Posterior vena cava (tissue), 2 donors: Measurements from ENCODE around the gene OLIG1. TPM values are rescaled to one million over a fixed set of nuclear protein-coding genes. Genes with fewer than 3 reads are reported as not detected.

Experiments used
- DNase-seq: peaks from one replicate; pipeline ENCODE4 v3.0.0-alpha.2; 2020; ENCODE audit warnings: low spot score
- intact Hi-C, 2 donors: fragments of 100-400 bp; cut with DNase I; formaldehyde crosslinking; loops; one replicate each; pipeline versions ENCODE4 v1.14.1 to v1.14.2; 2022 to 2023
- long read RNA-seq, 2 donors: library from polyadenylated mRNA; unstranded; transcript quantifications; one replicate each; pipeline ENCODE4 v2.0.0, GENCODE V29; 2020 to 2021
- total RNA-seq, 2 donors: library from RNA; stranded (reverse); fragmentation: NEBNext Ultra II Directional; extraction: Animal tissue kit (Norgen Biotek cat#: 25700); gene quantifications; one replicate each; pipeline ENCODE4 v1.2.1, GENCODE V29; 2021
- donor health status: DM: yes; HTN: yes; CAD: no.
- donor health status: DM: yes; HTN: yes; CAD: no.

Gene OLIG1, protein sequence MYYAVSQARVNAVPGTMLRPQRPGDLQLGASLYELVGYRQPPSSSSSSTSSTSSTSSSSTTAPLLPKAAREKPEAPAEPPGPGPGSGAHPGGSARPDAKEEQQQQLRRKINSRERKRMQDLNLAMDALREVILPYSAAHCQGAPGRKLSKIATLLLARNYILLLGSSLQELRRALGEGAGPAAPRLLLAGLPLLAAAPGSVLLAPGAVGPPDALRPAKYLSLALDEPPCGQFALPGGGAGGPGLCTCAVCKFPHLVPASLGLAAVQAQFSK
- total RNA-seq = not detected
- long read RNA-seq, donor 1 = 0 reads
- long read RNA-seq, donor 2 = 0 reads

DNA sequence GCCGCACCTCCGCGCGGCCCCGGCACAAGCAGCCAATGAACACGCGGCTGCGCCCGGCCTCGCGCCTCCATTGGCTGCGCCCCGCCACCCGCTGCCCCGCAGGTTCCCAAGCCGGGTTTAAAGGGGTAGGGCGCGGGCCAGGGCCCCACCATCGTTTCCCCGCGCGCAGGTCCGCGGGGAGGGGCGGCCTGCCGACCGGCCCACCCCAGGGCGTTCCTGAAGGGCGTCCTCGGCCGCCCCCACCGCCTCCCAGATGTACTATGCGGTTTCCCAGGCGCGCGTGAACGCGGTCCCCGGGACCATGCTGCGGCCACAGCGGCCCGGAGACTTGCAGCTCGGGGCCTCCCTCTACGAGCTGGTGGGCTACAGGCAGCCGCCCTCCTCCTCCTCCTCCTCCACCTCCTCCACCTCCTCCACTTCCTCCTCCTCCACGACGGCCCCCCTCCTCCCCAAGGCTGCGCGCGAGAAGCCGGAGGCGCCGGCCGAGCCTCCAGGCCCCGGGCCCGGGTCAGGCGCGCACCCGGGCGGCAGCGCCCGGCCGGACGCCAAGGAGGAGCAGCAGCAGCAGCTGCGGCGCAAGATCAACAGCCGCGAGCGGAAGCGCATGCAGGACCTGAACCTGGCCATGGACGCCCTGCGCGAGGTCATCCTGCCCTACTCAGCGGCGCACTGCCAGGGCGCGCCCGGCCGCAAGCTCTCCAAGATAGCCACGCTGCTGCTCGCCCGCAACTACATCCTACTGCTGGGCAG is at the start of gene OLIG1:
Gene OLIG1, plus strand, starts transcription at position 148 of the 750 bp plus-strand sequence. Its CDS starts 106 bp downstream, at position 254.
- no peak for DNase-seq
- intact Hi-C loops = no loop called here

DNA sequence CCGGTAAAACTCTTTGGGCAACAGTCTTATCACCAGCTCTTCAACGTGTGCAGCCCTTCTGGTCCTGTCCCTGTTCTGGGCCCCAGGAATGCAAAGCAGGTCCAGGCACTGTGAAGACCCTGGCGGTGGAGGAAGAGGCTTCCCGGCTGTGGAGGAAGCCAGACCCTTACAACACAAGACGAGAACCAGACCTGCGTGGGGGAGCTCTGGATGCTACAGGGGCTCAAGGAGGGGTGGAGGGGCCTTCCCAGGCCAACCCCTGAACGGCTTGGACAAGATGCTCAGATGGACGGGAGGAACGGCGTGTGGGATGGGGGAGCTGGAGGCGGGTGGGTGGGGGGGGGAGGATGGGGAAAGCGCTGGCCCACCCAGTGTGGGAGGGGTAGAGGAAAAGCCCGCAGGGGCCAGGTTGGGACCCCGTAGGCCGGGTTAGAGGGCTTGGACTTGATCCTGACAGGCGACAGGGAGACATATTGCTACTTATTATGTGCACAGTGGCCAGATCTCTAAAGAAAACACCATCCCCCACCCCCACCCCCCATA is 49.3 kb upstream of the OLIG1 start:
- no peak for DNase-seq
- intact Hi-C loops = no loop called here

DNA sequence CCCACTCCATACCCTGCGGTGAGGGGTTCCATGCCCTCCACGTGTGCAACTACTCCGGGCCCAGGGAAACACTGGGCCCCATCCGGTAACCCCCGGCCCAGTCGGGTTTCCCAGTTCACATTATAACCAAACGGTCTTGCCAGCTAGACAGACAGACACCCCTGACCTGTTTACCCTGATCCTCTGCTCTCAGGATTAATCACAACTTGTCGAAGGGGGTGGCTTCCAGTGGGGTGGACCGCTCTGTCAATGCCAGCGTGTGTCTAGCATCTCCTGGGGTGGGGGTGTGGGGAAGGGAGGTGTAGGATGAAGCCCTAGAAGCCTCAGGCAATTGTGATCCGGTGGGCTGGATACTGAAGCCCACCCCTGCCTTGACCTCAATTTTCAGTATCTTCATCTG is 48.8 kb upstream of the OLIG1 start:
- no peak for DNase-seq
- intact Hi-C loops = no loop called here

DNA sequence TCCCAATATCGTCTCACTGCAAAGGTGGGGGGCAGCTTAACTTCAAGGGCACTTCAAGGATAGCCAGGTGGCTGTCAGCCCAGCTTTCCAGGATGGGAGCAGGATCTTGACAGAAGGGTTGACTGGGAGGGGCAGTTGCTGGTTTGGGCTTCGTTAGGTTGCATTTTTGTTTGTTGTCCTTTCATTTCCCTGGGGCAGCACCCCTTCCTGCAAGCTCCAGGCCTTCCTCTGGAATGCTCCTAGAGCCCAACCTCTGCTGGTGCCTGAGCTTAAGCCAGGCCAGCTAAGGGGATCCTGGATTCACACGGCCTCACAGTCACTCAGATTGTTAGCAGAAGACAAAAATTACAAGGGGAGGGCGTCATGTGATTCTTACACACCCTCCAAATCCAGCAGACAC is 48.3 kb upstream of the OLIG1 start:
- no peak for DNase-seq
- intact Hi-C loops = no loop called here

DNA sequence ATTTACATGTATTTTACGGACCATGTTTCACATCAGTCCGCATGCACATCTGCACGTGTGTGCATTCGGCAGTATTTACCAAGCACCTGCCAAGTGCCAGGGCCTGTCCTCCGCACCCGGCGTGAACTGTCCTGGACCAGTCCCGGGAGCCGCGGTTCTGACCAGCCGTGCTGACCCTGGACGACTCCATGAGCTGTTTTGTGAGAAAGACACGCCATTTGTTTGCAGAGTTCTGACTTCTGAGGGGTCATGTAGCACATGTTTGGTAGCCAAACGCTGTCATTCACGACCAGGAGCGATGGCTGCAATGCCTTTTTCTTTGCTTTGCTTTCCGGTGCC is 47.5 kb upstream of the OLIG1 start:
- DNase-seq = no peak
- intact Hi-C loops = no loop called here

DNA sequence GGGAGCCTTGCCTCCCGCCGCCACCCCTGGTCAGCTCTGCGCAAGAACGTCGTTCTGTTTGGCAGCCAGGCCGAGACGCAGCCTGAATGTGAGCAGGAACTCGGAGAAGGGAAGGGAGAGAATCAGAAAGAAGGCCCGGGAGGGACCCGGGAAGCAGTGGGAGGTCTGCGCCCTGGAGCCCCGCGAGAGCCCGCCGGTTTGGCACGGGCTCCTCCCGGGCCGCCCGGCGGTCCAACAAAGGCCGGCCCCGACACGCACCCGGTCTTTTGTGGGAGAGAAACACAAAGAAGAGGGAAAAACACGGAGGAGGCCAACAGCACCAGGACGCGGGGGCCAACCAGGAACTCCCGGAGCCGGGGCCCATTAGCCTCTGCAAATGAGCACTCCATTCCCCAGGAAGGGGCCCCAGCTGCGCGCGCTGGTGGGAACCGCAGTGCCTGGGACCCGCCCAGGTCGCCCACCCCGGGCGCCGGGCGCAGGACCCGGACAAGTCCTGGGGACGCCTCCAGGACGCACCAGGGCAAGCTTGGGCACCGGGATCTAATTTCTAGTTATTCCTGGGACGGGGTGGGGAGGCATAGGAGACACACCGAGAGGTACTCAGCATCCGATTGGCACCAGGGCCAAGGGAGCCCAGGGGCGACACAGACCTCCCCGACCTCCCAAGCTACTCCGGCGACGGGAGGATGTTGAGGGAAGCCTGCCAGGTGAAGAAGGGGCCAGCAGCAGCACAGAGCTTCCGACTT is 46.9 kb upstream of the OLIG1 start:
- DNase-seq = no peak
- intact Hi-C loops = no loop called here

DNA sequence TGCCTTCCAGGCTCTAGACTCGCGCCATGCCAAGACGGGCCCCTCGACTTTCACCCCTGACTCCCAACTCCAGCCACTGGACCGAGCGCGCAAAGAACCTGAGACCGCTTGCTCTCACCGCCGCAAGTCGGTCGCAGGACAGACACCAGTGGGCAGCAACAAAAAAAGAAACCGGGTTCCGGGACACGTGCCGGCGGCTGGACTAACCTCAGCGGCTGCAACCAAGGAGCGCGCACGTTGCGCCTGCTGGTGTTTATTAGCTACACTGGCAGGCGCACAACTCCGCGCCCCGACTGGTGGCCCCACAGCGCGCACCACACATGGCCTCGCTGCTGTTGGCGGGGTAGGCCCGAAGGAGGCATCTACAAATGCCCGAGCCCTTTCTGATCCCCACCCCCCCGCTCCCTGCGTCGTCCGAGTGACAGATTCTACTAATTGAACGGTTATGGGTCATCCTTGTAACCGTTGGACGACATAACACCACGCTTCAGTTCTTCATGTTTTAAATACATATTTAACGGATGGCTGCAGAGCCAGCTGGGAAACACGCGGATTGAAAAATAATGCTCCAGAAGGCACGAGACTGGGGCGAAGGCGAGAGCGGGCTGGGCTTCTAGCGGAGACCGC is 46.3 kb upstream of the OLIG1 start:
- intact Hi-C loops = no loop called here
- DNase-seq = no peak

DNA sequence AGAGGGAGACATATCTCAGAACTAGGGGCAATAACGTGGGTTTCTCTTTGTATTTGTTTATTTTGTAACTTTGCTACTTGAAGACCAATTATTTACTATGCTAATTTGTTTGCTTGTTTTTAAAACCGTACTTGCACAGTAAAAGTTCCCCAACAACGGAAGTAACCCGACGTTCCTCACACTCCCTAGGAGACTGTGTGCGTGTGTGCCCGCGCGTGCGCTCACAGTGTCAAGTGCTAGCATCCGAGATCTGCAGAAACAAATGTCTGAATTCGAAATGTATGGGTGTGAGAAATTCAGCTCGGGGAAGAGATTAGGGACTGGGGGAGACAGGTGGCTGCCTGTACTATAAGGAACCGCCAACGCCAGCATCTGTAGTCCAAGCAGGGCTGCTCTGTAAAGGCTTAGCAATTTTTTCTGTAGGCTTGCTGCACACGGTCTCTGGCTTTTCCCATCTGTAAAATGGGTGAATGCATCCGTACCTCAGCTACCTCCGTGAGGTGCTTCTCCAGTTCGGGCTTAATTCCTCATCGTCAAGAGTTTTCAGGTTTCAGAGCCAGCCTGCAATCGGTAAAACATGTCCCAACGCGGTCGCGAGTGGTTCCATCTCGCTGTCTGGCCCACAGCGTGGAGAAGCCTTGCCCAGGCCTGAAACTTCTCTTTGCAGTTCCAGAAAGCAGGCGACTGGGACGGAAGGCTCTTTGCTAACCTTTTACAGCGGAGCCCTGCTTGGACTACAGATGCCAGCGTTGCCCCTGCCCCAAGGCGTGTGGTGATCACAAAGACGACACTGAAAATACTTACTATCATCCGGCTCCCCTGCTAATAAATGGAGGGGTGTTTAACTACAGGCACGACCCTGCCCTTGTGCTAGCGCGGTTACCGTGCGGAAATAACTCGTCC is 45.5 kb upstream of the OLIG1 start:
- intact Hi-C loops = no loop called here
- no peak for DNase-seq

DNA sequence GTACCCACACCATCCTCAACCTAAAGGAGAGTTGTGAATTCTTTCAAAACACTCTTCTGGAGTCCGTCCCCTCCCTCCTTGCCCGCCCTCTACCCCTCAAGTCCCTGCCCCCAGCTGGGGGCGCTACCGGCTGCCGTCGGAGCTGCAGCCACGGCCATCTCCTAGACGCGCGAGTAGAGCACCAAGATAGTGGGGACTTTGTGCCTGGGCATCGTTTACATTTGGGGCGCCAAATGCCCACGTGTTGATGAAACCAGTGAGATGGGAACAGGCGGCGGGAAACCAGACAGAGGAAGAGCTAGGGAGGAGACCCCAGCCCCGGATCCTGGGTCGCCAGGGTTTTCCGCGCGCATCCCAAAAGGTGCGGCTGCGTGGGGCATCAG is 44.8 kb upstream of the OLIG1 start:
- intact Hi-C loops = no loop called here
- DNase-seq = no peak

DNA sequence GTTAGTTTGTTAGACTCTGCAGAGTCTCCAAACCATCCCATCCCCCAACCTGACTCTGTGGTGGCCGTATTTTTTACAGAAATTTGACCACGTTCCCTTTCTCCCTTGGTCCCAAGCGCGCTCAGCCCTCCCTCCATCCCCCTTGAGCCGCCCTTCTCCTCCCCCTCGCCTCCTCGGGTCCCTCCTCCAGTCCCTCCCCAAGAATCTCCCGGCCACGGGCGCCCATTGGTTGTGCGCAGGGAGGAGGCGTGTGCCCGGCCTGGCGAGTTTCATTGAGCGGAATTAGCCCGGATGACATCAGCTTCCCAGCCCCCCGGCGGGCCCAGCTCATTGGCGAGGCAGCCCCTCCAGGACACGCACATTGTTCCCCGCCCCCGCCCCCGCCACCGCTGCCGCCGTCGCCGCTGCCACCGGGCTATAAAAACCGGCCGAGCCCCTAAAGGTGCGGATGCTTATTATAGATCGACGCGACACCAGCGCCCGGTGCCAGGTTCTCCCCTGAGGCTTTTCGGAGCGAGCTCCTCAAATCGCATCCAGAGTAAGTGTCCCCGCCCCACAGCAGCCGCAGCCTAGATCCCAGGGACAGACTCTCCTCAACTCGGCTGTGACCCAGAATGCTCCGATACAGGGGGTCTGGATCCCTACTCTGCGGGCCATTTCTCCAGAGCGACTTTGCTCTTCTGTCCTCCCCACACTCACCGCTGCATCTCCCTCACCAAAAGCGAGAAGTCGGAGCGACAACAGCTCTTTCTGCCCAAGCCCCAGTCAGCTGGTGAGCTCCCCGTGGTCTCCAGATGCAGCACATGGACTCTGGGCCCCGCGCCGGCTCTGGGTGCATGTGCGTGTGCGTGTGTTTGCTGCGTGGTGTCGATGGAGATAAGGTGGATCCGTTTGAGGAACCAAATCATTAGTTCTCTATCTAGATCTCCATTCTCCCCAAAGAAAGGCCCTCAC is 44.2 kb upstream of the OLIG1 start, which contains the start of gene OLIG2:
Gene OLIG2, plus strand, starts transcription at position 447 of the 954 bp plus-strand sequence. CDS start 928 bp downstream, outside the sequence.
- intact Hi-C loops = no loop called here
- no peak for DNase-seq

DNA sequence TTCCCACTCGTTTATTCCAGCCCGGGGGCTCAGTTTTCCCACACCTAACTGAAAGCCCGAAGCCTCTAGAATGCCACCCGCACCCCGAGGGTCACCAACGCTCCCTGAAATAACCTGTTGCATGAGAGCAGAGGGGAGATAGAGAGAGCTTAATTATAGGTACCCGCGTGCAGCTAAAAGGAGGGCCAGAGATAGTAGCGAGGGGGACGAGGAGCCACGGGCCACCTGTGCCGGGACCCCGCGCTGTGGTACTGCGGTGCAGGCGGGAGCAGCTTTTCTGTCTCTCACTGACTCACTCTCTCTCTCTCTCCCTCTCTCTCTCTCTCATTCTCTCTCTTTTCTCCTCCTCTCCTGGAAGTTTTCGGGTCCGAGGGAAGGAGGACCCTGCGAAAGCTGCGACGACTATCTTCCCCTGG is 43.5 kb upstream of the OLIG1 start:
- no peak for DNase-seq
- intact Hi-C loops = no loop called here

DNA sequence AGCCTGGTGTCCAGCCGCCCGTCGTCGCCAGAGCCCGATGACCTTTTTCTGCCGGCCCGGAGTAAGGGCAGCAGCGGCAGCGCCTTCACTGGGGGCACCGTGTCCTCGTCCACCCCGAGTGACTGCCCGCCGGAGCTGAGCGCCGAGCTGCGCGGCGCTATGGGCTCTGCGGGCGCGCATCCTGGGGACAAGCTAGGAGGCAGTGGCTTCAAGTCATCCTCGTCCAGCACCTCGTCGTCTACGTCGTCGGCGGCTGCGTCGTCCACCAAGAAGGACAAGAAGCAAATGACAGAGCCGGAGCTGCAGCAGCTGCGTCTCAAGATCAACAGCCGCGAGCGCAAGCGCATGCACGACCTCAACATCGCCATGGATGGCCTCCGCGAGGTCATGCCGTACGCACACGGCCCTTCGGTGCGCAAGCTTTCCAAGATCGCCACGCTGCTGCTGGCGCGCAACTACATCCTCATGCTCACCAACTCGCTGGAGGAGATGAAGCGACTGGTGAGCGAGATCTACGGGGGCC is 43.0 kb upstream of the OLIG1 start:
- intact Hi-C loops = no loop called here
- peak; percentile 79 for DNase-seq

DNA sequence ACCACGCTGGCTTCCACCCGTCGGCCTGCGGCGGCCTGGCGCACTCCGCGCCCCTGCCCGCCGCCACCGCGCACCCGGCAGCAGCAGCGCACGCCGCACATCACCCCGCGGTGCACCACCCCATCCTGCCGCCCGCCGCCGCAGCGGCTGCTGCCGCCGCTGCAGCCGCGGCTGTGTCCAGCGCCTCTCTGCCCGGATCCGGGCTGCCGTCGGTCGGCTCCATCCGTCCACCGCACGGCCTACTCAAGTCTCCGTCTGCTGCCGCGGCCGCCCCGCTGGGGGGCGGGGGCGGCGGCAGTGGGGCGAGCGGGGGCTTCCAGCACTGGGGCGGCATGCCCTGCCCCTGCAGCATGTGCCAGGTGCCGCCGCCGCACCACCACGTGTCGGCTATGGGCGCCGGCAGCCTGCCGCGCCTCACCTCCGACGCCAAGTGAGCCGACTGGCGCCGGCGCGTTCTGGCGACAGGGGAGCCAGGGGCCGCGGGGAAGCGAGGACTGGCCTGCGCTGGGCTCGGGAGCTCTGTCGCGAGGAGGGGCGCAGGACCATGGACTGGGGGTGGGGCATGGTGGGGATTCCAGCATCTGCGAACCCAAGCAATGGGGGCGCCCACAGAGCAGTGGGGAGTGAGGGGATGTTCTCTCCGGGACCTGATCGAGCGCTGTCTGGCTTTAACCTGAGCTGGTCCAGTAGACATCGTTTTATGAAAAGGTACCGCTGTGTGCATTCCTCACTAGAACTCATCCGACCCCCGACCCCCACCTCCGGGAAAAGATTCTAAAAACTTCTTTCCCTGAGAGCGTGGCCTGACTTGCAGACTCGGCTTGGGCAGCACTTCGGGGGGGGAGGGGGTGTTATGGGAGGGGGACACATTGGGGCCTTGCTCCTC is 42.3 kb upstream of the OLIG1 start:
- intact Hi-C loops = no loop called here
- DNase-seq = peak; percentile 44

DNA sequence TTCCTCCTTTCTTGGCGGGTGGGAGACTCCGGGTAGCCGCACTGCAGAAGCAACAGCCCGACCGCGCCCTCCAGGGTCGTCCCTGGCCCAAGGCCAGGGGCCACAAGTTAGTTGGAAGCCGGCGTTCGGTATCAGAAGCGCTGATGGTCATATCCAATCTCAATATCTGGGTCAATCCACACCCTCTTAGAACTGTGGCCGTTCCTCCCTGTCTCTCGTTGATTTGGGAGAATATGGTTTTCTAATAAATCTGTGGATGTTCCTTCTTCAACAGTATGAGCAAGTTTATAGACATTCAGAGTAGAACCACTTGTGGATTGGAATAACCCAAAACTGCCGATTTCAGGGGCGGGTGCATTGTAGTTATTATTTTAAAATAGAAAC is 41.7 kb upstream of the OLIG1 start:
- intact Hi-C loops = no loop called here
- no peak for DNase-seq

DNA sequence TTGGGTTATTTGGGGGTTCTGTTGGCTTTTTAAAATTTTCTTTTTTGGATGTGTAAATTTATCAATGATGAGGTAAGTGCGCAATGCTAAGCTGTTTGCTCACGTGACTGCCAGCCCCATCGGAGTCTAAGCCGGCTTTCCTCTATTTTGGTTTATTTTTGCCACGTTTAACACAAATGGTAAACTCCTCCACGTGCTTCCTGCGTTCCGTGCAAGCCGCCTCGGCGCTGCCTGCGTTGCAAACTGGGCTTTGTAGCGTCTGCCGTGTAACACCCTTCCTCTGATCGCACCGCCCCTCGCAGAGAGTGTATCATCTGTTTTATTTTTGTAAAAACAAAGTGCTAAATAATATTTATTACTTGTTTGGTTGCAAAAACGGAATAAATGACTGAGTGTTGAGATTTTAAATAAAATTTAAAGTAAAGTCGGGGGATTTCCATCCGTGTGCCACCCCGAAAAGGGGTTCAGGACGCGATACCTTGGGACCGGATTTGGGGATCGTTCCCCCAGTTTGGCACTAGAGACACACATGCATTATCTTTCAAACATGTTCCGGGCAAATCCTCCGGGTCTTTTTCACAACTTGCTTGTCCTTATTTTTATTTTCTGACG is 41.1 kb upstream of the OLIG1 start:
- DNase-seq = peak; percentile 76
- intact Hi-C loops = no loop called here

DNA sequence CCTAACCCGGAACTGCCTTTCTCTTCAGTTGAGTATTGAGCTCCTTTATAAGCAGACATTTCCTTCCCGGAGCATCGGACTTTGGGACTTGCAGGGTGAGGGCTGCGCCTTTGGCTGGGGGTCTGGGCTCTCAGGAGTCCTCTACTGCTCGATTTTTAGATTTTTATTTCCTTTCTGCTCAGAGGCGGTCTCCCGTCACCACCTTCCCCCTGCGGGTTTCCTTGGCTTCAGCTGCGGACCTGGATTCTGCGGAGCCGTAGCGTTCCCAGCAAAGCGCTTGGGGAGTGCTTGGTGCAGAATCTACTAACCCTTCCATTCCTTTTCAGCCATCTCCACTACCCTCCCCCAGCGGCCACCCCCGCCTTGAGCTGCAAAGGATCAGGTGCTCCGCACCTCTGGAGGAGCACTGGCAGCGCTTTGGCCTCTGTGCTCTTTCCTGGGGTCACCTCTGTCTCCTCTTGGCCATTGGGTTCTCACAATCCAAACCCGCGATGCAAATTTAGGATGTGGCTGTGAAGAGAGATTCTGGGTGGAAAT is 40.5 kb upstream of the OLIG1 start:
- intact Hi-C loops = no loop called here
- DNase-seq = no peak
